ENCODE results near the gene ST7.

ST7 gene

GRCh38 chr7:117212969-117213877 lies 259.9 kb downstream of the ST7 start:
- Histone ChIP-seq H3K36me3 (ENCODE audit: control insufficient read depth, insufficient read depth, low read length) (no peaks in the 10 kb centered on the region), H3K27me3 (replicated peaks; ENCODE audit: control insufficient read depth, insufficient read depth, low read length, poor library complexity, severe bottlenecking) (no peaks in the 10 kb centered on the region), H3K4me3 (ENCODE audit: insufficient read depth, low read depth, low read length, poor library complexity, severe bottlenecking) (no peak overlapping the region), H3K4me1 (ENCODE audit: control insufficient read depth, insufficient read depth, low read length, poor library complexity, severe bottlenecking) (no peaks in the 10 kb centered on the region), H3K27ac (ENCODE audit: insufficient read depth, low read length, poor library complexity, severe bottlenecking) (no peak overlapping the region), H3K9me3 (ENCODE audit: control insufficient read depth, low read length) (no peaks in the 10 kb centered on the region)
- DNase-seq = peak in 1 of 3 donors; percentile 7

DNA sequence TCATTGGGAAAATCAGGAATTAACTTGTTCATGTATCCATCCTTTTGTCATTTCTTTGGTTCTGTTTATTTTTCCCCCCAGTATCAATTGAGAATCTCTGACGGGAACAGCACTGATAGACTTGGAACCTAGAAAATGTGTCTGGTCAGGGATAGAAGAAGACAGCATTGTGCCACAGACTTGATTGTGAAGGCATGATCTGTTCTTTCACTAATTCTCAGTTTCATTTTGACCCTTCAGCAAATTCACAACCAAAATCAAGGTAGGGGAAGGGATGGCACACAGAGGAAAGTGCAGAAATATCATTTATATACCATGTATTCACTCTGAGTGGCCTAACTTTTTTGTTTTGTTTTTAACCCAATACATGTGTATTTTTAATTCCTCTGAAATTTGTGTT lies 262.7 kb downstream of the ST7 start:
- no peak overlapping the region for H3K4me3 ChIP-seq (ENCODE audit: insufficient read depth, low read depth, low read length, poor library complexity, severe bottlenecking)
- H3K27ac ChIP-seq (ENCODE audit: insufficient read depth, low read length, poor library complexity, severe bottlenecking) = no peak overlapping the region

DNA sequence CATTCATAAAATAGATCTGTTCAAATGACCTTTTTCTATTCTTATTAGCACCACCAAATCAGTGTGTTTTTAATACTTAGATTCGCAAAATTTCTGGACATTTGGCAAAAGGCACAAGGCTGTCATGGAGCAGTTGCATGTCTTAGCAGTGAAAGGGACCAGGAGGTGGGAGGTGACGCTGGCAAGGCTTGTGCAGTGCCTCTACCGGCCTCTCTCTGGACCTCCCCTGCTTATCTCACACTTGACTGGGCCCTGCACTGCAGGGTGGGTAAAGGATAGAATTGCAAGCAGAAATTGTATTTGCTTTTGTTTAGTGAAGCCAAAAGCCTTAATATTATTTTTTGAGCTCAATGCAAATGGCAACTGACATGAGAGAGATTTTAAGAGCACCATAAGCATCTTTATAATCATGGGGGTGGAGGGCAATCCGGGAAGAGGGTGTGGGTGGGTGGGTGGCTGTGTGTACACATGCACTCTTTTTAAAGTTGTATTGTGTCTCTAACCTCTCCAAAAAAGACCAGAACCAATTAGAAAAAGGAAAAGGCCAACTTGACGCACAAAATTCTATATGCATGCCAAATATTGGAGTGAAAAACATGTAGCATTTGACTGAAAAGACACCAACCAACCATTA lies 263.3 kb downstream of the ST7 start:
- H3K27ac ChIP-seq (ENCODE audit: insufficient read depth, low read length, poor library complexity, severe bottlenecking) = no peak overlapping the region
- H3K36me3 ChIP-seq (ENCODE audit: control insufficient read depth, insufficient read depth, low read length) = no peaks in the 10 kb centered on the region
- DNase-seq = no peak
- H3K4me3 ChIP-seq (ENCODE audit: insufficient read depth, low read depth, low read length, poor library complexity, severe bottlenecking) = no peak overlapping the region
- H3K4me1 ChIP-seq (ENCODE audit: control insufficient read depth, insufficient read depth, low read length, poor library complexity, severe bottlenecking) = no peaks in the 10 kb centered on the region
- H3K27me3 ChIP-seq (replicated peaks; ENCODE audit: control insufficient read depth, insufficient read depth, low read length, poor library complexity, severe bottlenecking) = no peaks in the 10 kb centered on the region
- H3K9me3 ChIP-seq (ENCODE audit: control insufficient read depth, low read length) = no peaks in the 10 kb centered on the region

More for the DNA sequence above, 262.7 kb downstream of the ST7 start:
- Histone ChIP-seq H3K36me3 (ENCODE audit: control insufficient read depth, insufficient read depth, low read length) (no peaks in the 10 kb centered on the region), H3K9me3 (ENCODE audit: control insufficient read depth, low read length) (no peaks in the 10 kb centered on the region), H3K4me1 (ENCODE audit: control insufficient read depth, insufficient read depth, low read length, poor library complexity, severe bottlenecking) (no peaks in the 10 kb centered on the region), H3K27me3 (replicated peaks; ENCODE audit: control insufficient read depth, insufficient read depth, low read length, poor library complexity, severe bottlenecking) (no peaks in the 10 kb centered on the region)
- no peak for DNase-seq

DNA sequence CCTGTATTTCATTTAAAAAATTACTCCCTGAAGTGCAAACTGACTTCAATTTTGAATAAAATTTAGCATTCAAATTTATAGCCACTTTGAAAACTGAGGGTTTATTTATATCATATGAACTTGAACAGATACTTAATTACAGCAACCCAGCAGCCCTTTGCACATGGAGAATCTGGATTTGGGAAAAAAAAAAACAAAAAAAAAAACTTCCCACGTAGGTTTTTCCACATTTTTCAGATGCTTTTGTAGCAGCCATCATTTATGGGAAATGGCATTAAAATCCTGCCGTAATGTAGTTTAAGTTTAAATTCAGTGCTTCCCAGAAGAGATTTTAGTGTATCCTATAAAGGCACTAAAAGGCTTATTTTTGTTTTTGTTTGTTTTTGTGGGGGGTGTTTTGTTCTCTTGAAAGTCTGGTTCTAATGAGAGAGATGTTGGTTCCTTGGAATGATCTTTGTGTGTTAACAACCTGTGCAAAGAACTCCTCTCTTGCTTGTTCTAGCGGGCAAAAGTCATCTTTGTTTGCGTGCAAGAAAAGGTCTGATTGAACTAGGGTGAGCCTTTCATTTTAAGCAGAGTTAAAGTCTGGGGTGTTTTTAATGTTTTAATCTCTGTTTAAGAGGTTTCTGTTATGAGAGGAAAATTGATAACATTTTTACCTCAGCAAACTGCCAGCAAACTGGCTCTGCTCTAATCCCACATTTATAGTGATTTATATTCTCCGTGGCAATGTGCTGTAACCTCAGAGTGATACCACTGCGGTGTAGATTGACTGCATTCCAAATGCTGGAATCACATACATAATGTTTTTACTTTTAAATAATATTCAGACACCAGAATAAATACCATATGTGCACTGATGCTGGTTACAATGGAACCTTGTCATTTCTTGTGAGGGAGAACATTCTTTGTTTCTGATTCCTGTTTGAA lies 264.1 kb downstream of the ST7 start:
- Histone ChIP-seq H3K36me3 (ENCODE audit: control insufficient read depth, insufficient read depth, low read length) (no peaks in the 10 kb centered on the region), H3K4me1 (ENCODE audit: control insufficient read depth, insufficient read depth, low read length, poor library complexity, severe bottlenecking) (no peaks in the 10 kb centered on the region), H3K4me3 (ENCODE audit: insufficient read depth, low read depth, low read length, poor library complexity, severe bottlenecking) (no peak overlapping the region), H3K9me3 (ENCODE audit: control insufficient read depth, low read length) (no peaks in the 10 kb centered on the region), H3K27ac (ENCODE audit: insufficient read depth, low read length, poor library complexity, severe bottlenecking) (no peak overlapping the region), H3K27me3 (replicated peaks; ENCODE audit: control insufficient read depth, insufficient read depth, low read length, poor library complexity, severe bottlenecking) (no peaks in the 10 kb centered on the region)
- no peak for DNase-seq

DNA sequence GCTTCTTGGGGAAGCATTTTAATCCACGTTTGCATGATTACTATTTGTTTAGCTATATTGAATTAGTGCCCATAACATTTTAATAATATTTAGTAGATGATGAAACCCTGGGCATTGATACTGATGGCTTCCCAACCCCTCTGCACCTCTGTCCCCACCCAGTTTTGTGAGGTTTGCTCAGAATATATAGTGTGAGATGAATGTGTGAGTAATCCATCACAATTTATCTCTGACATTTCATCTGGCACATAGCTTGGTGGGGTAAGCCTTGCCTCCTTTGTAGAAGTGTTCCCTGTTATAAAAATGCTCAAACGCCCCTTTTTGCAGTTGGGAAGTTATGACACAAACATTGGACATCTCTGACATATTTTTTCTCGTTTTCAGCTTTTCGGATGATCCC lies 265.4 kb downstream of the ST7 start:
- H3K36me3 ChIP-seq (ENCODE audit: control insufficient read depth, insufficient read depth, low read length) = no peaks in the 10 kb centered on the region
- no peaks in the 10 kb centered on the region for H3K27me3 ChIP-seq (replicated peaks; ENCODE audit: control insufficient read depth, insufficient read depth, low read length, poor library complexity, severe bottlenecking)
- H3K27ac ChIP-seq (ENCODE audit: insufficient read depth, low read length, poor library complexity, severe bottlenecking) = no peak overlapping the region
- no peak for DNase-seq
- H3K4me3 ChIP-seq (ENCODE audit: insufficient read depth, low read depth, low read length, poor library complexity, severe bottlenecking) = no peak overlapping the region
- no peaks in the 10 kb centered on the region for H3K9me3 ChIP-seq (ENCODE audit: control insufficient read depth, low read length)
- no peaks in the 10 kb centered on the region for H3K4me1 ChIP-seq (ENCODE audit: control insufficient read depth, insufficient read depth, low read length, poor library complexity, severe bottlenecking)

DNA sequence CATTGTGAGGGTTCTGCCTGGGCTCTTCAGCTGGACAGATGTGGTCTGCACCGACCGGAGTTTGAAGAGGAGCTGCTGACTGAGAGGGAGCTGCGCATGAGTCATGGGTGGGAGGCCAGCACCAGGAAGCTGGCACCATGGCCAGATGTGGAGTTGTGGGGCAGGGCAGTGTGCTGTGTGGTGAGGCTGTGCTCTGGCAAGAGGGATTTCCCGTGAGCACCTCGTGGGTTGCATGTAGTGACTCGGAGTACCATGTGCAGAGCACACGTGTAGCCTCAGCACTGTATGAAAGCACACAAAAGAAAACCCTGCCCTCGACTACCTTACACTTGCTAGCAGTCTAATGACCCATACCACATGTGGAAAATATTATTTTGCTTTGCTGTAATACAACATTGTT lies 266.2 kb downstream of the ST7 start:
- no peaks in the 10 kb centered on the region for H3K4me1 ChIP-seq (ENCODE audit: control insufficient read depth, insufficient read depth, low read length, poor library complexity, severe bottlenecking)
- DNase-seq = no peak
- H3K4me3 ChIP-seq (ENCODE audit: insufficient read depth, low read depth, low read length, poor library complexity, severe bottlenecking) = no peak overlapping the region
- H3K9me3 ChIP-seq (ENCODE audit: control insufficient read depth, low read length) = no peaks in the 10 kb centered on the region
- H3K27ac ChIP-seq (ENCODE audit: insufficient read depth, low read length, poor library complexity, severe bottlenecking) = no peak overlapping the region
- H3K36me3 ChIP-seq (ENCODE audit: control insufficient read depth, insufficient read depth, low read length) = no peaks in the 10 kb centered on the region
- no peaks in the 10 kb centered on the region for H3K27me3 ChIP-seq (replicated peaks; ENCODE audit: control insufficient read depth, insufficient read depth, low read length, poor library complexity, severe bottlenecking)

GRCh38 chr7:117220836-117221235 lies 267.5 kb downstream of the ST7 start:
- Histone ChIP-seq H3K27ac (ENCODE audit: insufficient read depth, low read length, poor library complexity, severe bottlenecking) (no peak overlapping the region), H3K36me3 (ENCODE audit: control insufficient read depth, insufficient read depth, low read length) (no peaks in the 10 kb centered on the region), H3K27me3 (replicated peaks; ENCODE audit: control insufficient read depth, insufficient read depth, low read length, poor library complexity, severe bottlenecking) (no peaks in the 10 kb centered on the region), H3K4me1 (ENCODE audit: control insufficient read depth, insufficient read depth, low read length, poor library complexity, severe bottlenecking) (no peaks in the 10 kb centered on the region), H3K4me3 (ENCODE audit: insufficient read depth, low read depth, low read length, poor library complexity, severe bottlenecking) (no peak overlapping the region), H3K9me3 (ENCODE audit: control insufficient read depth, low read length) (no peaks in the 10 kb centered on the region)
- DNase-seq = no peak

- Histone ChIP-seq H3K4me1 (ENCODE audit: control insufficient read depth, insufficient read depth, low read length, poor library complexity, severe bottlenecking) (no peaks in the 10 kb centered on the region), H3K27ac (ENCODE audit: insufficient read depth, low read length, poor library complexity, severe bottlenecking) (no peak overlapping the region), H3K27me3 (replicated peaks; ENCODE audit: control insufficient read depth, insufficient read depth, low read length, poor library complexity, severe bottlenecking) (no peaks in the 10 kb centered on the region), H3K4me3 (ENCODE audit: insufficient read depth, low read depth, low read length, poor library complexity, severe bottlenecking) (no peak overlapping the region), H3K9me3 (ENCODE audit: control insufficient read depth, low read length) (no peaks in the 10 kb centered on the region), H3K36me3 (ENCODE audit: control insufficient read depth, insufficient read depth, low read length) (no peaks in the 10 kb centered on the region)
- no peak for DNase-seq
These were observed 272.2 kb downstream of the ST7 start for GRCh38 chr7:117225536-117225935.

- Histone ChIP-seq H3K27me3 (replicated peaks; ENCODE audit: control insufficient read depth, insufficient read depth, low read length, poor library complexity, severe bottlenecking) (no peaks in the 10 kb centered on the region), H3K36me3 (ENCODE audit: control insufficient read depth, insufficient read depth, low read length) (no peaks in the 10 kb centered on the region)
- no peak for DNase-seq
These were observed 273.8 kb downstream of the ST7 start for GRCh38 chr7:117227091-117227490.

More at GRCh38 chr7:117227091-117227490, 273.8 kb downstream of the ST7 start:
- H3K27ac ChIP-seq (ENCODE audit: insufficient read depth, low read length, poor library complexity, severe bottlenecking) = no peak overlapping the region
- H3K9me3 ChIP-seq (ENCODE audit: control insufficient read depth, low read length) = no peaks in the 10 kb centered on the region
- no peak overlapping the region for H3K4me3 ChIP-seq (ENCODE audit: insufficient read depth, low read depth, low read length, poor library complexity, severe bottlenecking)
- H3K4me1 ChIP-seq (ENCODE audit: control insufficient read depth, insufficient read depth, low read length, poor library complexity, severe bottlenecking) = no peaks in the 10 kb centered on the region
